ENCODE data around the gene UBE2V1. TPM values are rescaled to one million over a fixed set of nuclear protein-coding genes. Genes with fewer than 3 reads are reported as not detected.
"Not testable (repeated sequence)": the region's sequence is repeated elsewhere in the genome, so short reads cannot be mapped to it uniquely, and the experiment has no call there.

Gene UBE2V1
- 172 TPM for polyA plus RNA-seq (2013, experiment 1 of 2; ENCODE audit: insufficient read length)
- polyA plus RNA-seq (2013, experiment 2 of 2; ENCODE audit: insufficient read length) = 168 TPM

- peak; percentile 85 for DNase-seq
Observed at GRCh38 chr20:50112512-50113419, at the start of gene UBE2V1. Gene UBE2V1, minus strand, starts transcription at chr20:50113150. Its CDS starts 22 bp downstream, at chr20:50113128.

- DNase-seq = not testable (repeated sequence)
Observed at GRCh38 chr20:50161494-50161893, 48.5 kb upstream of the UBE2V1 start.

GRCh38 chr20:50153500-50154377 lies 40.8 kb upstream of the UBE2V1 start, which contains the start of gene PEDS1:
Gene PEDS1, minus strand, starts transcription at chr20:50153723. Its CDS starts 86 bp downstream, at chr20:50153637.
- DNase-seq = peak; percentile 92

- DNase-seq = no peak
Observed at GRCh38 chr20:50153153-50153499, 40.2 kb upstream of the UBE2V1 start.

GRCh38 chr20:50152394-50153152 lies 39.6 kb upstream of the UBE2V1 start:
- DNase-seq = no peak

GRCh38 chr20:50151034-50151743 lies 38.2 kb upstream of the UBE2V1 start:
- DNase-seq = no peak

GRCh38 chr20:50149481-50150254 lies 36.7 kb upstream of the UBE2V1 start:
- no peak for DNase-seq

GRCh38 chr20:50146732-50147662 lies 34.0 kb upstream of the UBE2V1 start:
- DNase-seq = no peak

GRCh38 chr20:50146214-50146613 lies 33.3 kb upstream of the UBE2V1 start:
- peak; percentile 55 for DNase-seq

GRCh38 chr20:50145566-50145965 lies 32.6 kb upstream of the UBE2V1 start:
- no peak for DNase-seq

GRCh38 chr20:50144362-50144761 lies 31.4 kb upstream of the UBE2V1 start:
- DNase-seq = peak; percentile 98

- no peak for DNase-seq
Observed at GRCh38 chr20:50142812-50143211, 29.9 kb upstream of the UBE2V1 start.

GRCh38 chr20:50141811-50142561 lies 29.0 kb upstream of the UBE2V1 start:
- no peak for DNase-seq

- no peak for DNase-seq
Observed at GRCh38 chr20:50141018-50141675, 28.2 kb upstream of the UBE2V1 start.

GRCh38 chr20:50140339-50140859 lies 27.4 kb upstream of the UBE2V1 start:
- no peak for DNase-seq

- DNase-seq = no peak
Observed at GRCh38 chr20:50138479-50139393, 25.8 kb upstream of the UBE2V1 start.

GRCh38 chr20:50138120-50138478 lies 25.1 kb upstream of the UBE2V1 start:
- DNase-seq = no peak
